ENCODE measurements around the gene C10orf88. TPM values are rescaled to one million over a fixed set of nuclear protein-coding genes. Genes with fewer than 3 reads are reported as not detected.

Gene C10orf88
- total and polyA plus RNA-seq, 7 donors: 4.1 to 9.5 (median 6.3) TPM

DNA sequence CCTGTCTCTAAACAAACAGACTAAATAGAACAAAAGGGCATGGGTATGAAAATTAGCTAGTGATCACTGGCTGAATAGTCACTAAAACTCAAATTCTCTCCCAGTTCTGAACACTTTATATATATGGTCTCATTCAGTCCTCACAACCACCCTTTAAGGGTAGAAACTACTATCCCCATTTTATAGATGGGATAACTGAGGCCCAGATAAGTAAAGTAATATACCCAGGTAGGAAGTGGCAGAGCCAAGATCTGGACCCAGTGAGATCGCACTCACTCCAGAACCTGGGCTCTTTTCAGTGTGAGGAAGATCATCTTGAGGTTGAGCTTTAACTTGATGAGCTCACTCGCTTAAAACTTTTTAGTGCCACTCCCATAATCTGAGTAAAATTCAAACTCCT is 30.7 kb upstream of the C10orf88 start:
- ATAC-seq (no peak), DNase-seq (no peak)
- intact Hi-C loops (cut with DNase I): no loop called here
- peaks cover 6% of the 10 kb centered on the region for H3K4me1 ChIP-seq
- peaks cover 0 to 34% of the 10 kb centered on the region in 2 donors for H3K36me3 ChIP-seq (ENCODE audit: insufficient read depth in 1 of 2, low read depth in 1 of 2)
- no peak overlapping the region for H3K27ac ChIP-seq
- H3K27me3 ChIP-seq (ENCODE audit: insufficient read depth in 3 of 3, low read length in 2 of 3): no peaks in the 10 kb centered on the region
- TF ChIP-seq, protein P1, sequence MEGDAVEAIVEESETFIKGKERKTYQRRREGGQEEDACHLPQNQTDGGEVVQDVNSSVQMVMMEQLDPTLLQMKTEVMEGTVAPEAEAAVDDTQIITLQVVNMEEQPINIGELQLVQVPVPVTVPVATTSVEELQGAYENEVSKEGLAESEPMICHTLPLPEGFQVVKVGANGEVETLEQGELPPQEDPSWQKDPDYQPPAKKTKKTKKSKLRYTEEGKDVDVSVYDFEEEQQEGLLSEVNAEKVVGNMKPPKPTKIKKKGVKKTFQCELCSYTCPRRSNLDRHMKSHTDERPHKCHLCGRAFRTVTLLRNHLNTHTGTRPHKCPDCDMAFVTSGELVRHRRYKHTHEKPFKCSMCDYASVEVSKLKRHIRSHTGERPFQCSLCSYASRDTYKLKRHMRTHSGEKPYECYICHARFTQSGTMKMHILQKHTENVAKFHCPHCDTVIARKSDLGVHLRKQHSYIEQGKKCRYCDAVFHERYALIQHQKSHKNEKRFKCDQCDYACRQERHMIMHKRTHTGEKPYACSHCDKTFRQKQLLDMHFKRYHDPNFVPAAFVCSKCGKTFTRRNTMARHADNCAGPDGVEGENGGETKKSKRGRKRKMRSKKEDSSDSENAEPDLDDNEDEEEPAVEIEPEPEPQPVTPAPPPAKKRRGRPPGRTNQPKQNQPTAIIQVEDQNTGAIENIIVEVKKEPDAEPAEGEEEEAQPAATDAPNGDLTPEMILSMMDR (IDR thresholded peaks at IDR 0.05): no peak
- H3K9me3 ChIP-seq: no peaks in the 10 kb centered on the region
- H3K4me3 ChIP-seq: no peak overlapping the region
- WGBS, 3 donors: 95 to 100% (median 98%) methylated on average over 2 of the region's 2 CpGs

DNA sequence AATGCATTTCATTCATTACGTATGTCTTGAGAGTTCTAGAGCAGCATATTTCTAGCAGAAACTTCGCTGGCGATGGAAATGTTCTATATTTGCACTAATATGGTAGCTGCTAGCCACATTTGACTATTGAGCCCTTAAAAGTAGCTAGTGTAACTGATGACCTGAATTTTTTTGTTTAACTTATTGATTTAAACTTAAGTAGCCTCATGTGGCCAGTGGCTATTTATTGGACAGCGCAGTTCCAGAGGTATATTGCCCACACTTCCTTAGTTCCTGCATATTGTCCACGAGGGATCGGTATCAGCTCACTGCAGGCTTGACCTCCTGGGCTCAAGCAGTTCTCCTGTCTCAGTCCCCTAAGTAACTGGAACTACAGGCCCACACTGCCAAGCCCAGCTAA is 29.9 kb upstream of the C10orf88 start:
- Histone ChIP-seq H3K27me3 (ENCODE audit: insufficient read depth in 3 of 3, low read length in 2 of 3) (no peaks in the 10 kb centered on the region), H3K4me3 (no peak overlapping the region), H3K27ac (no peak overlapping the region), H3K9me3 (no peaks in the 10 kb centered on the region), H3K36me3 (ENCODE audit: insufficient read depth in 1 of 2, low read depth in 1 of 2) (peaks cover 0 to 32% of the 10 kb centered on the region in 2 donors), H3K4me1 (peaks cover 9% of the 10 kb centered on the region)
- DNase-seq: no peak
- 96 to 97% (median 97%) methylated on average over 6 of the region's 6 CpGs for WGBS, 3 donors
- intact Hi-C loops (cut with DNase I): loop anchor here in 1 of 2 donors (2.0 kb wide), 1 partner anchor 25 kb away; the partner anchor contains the start of genes ACADSB and IKZF5
- TF ChIP-seq, protein P1 (IDR thresholded peaks at IDR 0.05): no peak
- ATAC-seq: no peak

GRCh38 chr10:122981066-122981464 is 27.0 kb upstream of the C10orf88 start:
- no peak for ATAC-seq
- intact Hi-C loops (cut with DNase I): no loop called here

DNA sequence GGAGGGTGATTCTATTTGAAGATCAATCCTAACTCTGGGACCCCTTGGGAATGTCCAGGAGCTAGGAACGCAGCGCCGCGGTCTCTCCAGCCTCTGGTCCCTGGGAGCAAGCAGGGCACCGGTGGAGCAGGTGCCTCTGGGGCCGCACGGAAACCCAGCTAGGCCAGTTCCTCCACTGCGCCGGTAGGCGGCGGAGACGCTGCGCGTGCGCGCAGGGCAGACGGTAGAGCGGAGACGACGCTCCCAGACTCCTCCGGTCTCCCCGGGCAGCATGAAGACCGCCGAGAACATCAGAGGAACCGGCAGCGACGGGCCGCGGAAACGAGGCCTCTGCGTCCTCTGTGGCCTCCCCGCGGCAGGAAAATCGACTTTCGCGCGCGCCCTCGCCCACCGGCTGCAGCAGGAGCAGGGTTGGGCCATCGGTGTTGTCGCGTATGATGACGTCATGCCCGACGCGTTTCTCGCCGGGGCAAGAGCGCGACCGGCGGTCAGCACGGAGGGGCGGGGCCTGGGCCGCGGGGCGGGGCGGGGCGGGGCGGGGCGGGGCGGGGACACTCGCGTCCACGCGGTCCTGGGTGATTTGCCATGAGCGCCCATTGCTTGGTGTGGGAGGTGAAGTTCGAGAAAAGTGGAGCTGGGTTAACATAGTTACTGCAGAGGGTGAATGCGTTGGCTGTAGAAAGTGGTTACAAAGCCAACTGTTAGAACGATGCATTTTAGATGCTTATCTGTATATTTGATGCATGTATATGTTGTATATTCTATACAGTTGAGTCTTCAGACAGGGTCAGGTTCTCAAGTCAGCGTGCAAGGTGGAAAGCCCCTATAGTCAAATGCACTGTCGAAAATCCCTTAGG is 26.4 kb upstream of the C10orf88 start, which contains the start of gene PSTK:
PSTK (plus strand) TSS at position 193 of the 857 bp plus-strand sequence; CDS start at position 272, 79 bp downstream.
- ATAC-seq: peak; percentile 99
- Histone ChIP-seq H3K27me3 (ENCODE audit: insufficient read depth in 3 of 3, low read length in 2 of 3) (no peaks in the 10 kb centered on the region), H3K4me3 (peak within 1 kb of the TSS; percentile 88), H3K4me1 (peaks cover 9% of the 10 kb centered on the region), H3K27ac (peak within 1 kb of the TSS; percentile 94), H3K36me3 (ENCODE audit: insufficient read depth in 1 of 2, low read depth in 1 of 2) (peaks cover 0 to 11% of the 10 kb centered on the region in 2 donors), H3K9me3 (no peaks in the 10 kb centered on the region)
- TF ChIP-seq, protein P1 (IDR thresholded peaks at IDR 0.05): peak; percentile 95
- 0 to 1% (median 1%) methylated on average over 48 to 73 of the region's 73 CpGs for WGBS, 3 donors
- intact Hi-C loops (cut with DNase I): no loop called here
- DNase-seq: peak; percentile 92 to 97

More at GRCh38 chr10:122981066-122981464, 27.0 kb upstream of the C10orf88 start:
- Histone ChIP-seq H3K36me3 (ENCODE audit: insufficient read depth in 1 of 2, low read depth in 1 of 2) (peaks cover 0 to 13% of the 10 kb centered on the region in 2 donors), H3K27me3 (ENCODE audit: insufficient read depth in 3 of 3, low read length in 2 of 3) (no peaks in the 10 kb centered on the region), H3K4me3 (peak overlapping the region; percentile 88), H3K9me3 (no peaks in the 10 kb centered on the region), H3K4me1 (peaks cover 9% of the 10 kb centered on the region), H3K27ac (no peak overlapping the region)
- TF ChIP-seq, protein P1 (IDR thresholded peaks at IDR 0.05): peak; percentile 22
- 11 to 23% (median 17%) methylated on average over 4 of the region's 4 CpGs for WGBS, 3 donors
- DNase-seq: no peak
